Spleen (tissue), 11 donors: ENCODE data around the gene HGFAC. TPM values are rescaled to one million over a fixed set of nuclear protein-coding genes. Genes with fewer than 3 reads are reported as not detected.

Experiments used
- DNase-seq: peaks from one replicate; pipeline ENCODE4 v3.0.0-alpha.2; 2020
- H3K27ac ChIP-seq, 8 donors: fragments of 200-600 bp; sonication (generic) in 7 of 8; 1 replicate in 4 of 8; 2 replicates in 4 of 8; pipeline versions ENCODE4 v1.5.0 to v1.8.0; 2016 to 2021; ENCODE audit warnings: inconsistent platforms in 4 of 8, mild to moderate bottlenecking in 4 of 8, moderate library complexity in 1 of 8
- H3K27me3 ChIP-seq, 7 donors: fragments of 200-600 bp; sonication (generic) in 6 of 7; replicated peaks in 1 of 7; 1 replicate in 4 of 7; 2 replicates in 3 of 7; pipeline versions ENCODE4 v1.5.0 to v1.8.0; 2016 to 2021; ENCODE audit warnings: inconsistent platforms in 3 of 7, mild to moderate bottlenecking in 1 of 7
- H3K36me3 ChIP-seq, 6 donors: fragments of 200-600 bp; sonication (generic) in 5 of 6; 1 replicate in 4 of 6; 2 replicates in 2 of 6; pipeline versions ENCODE4 v1.5.0 to v1.8.0; 2016 to 2021; ENCODE audit warnings: inconsistent platforms in 2 of 6
- H3K4me1 ChIP-seq, 6 donors: fragments of 200-600 bp; sonication (generic) in 5 of 6; 1 replicate in 3 of 6; 2 replicates in 3 of 6; pipeline versions ENCODE4 v1.5.0 to v1.8.0; 2016 to 2021; ENCODE audit warnings: inconsistent platforms in 3 of 6
- H3K4me3 ChIP-seq, 8 donors: fragments of 200-600 bp; sonication (generic) in 7 of 8; 1 replicate in 4 of 8; 2 replicates in 4 of 8; pipeline versions ENCODE4 v1.5.0 to v1.8.0; 2016 to 2021; ENCODE audit warnings: inconsistent platforms in 4 of 8, mild to moderate bottlenecking in 4 of 8, moderate library complexity in 2 of 8
- H3K9me3 ChIP-seq, 8 donors: fragments of 200-600 bp; sonication (generic) in 7 of 8; 1 replicate in 4 of 8; 2 replicates in 4 of 8; pipeline versions ENCODE4 v1.5.0 to v1.8.0; 2016 to 2021; ENCODE audit warnings: inconsistent platforms in 4 of 8
- CTCF ChIP-seq, 11 experiments: fragments of 200-600 bp in 7 of 11; fragments of 450-650 bp in 4 of 11; sonication (generic) in 4 of 11; IDR thresholded peaks in 8 of 11; conservative IDR thresholded peaks in 3 of 11; 1 replicate in 7 of 11; 2 replicates in 4 of 11; pipeline versions ENCODE4 v1.4.0 to v1.8.0; 2016 to 2021; ENCODE audit warnings: antibody characterized with exemption in 11 of 11, inconsistent platforms in 4 of 11, mild to moderate bottlenecking in 1 of 11
- POLR2A ChIP-seq, 3 donors: fragments of 450-650 bp; IDR thresholded peaks; one replicate each; pipeline ENCODE4 v1.5.1; 2017; ENCODE audit warnings: antibody characterized with exemption in 3 of 3, mild to moderate bottlenecking in 1 of 3
- POLR2AphosphoS5 ChIP-seq, 3 donors: sonication (generic); formaldehyde crosslinking; IDR thresholded peaks; one replicate each; pipeline ENCODE4 v1.5.1; 2017; ENCODE audit warnings: antibody characterized with exemption in 3 of 3
- WGBS, 5 donors: extraction: QIAGEN DNeasy Blood & Tissue Kit in 3 of 5; methylation state at CpG; one replicate each; pipeline versions ENCODE4 v1.1.5 to v1.1.7; 2013 to 2018; 5-methylcytosine and 5-hydroxymethylcytosine counted together
- intact Hi-C: fragments of 100-400 bp; cut with DNase I; formaldehyde crosslinking; loops from one replicate; pipeline ENCODE4 v1.15.0; 2023; ENCODE audit warnings: low total_unique reads
- polyA plus RNA-seq, 3 donors: library from polyadenylated mRNA; stranded (reverse); fragments of 200-250 nt; gene quantifications; one replicate each; pipeline ENCODE4 v1.2.1, GENCODE V29; 2013
- total RNA-seq, 7 donors: library from RNA; depleted of rRNA in 3 of 7; stranded (reverse); fragments of >200 nt in 3 of 7; fragmentation: NEBNext Ultra II Directional in 4 of 7; extraction: Animal tissue kit (Norgen Biotek cat#: 25700) in 4 of 7; gene quantifications; one replicate each; pipeline versions ENCODE4 v1.1.0 to v1.2.1, GENCODE V29; 2016 to 2021
- donor health status: healthy with polysubstance abuse.
- donor health status: DM: no; HTN: no; CAD: no; lungs with moderate emphysema.
- donor health status: DM: no; HTN: no; CAD: no.
- donor health status: Bipolar disorder and iron deficiency.
- donor health status: healthy.
- donor health status: DM: no; HTN: no; CAD: no.
- donor health status: DM: yes; HTN: yes; CAD: no.

HGFAC gene
- total and polyA plus RNA-seq, 10 donors = 0.11 to 0.47 (median 0.32) TPM; not detected in 5

- peaks cover 0 to 45% (median 4%) of the 10 kb centered on the region in 6 donors for H3K36me3 ChIP-seq
- H3K9me3 ChIP-seq = no peaks in the 10 kb centered on the region
- TF ChIP-seq POLR2AphosphoS5 (IDR thresholded peaks at IDR 0.05) (peak in 1 of 3 donors; percentile 51), POLR2A (IDR thresholded peaks at IDR 0.05) (no peak), CTCF (IDR thresholded peaks at IDR 0.05 in 8 of 11, conservative IDR thresholded peaks at IDR 0.05 in 3 of 11) (no peak)
- 77 to 89% (median 82%) methylated on average over 6 of the region's 6 CpGs for WGBS, 5 donors
- no peak for DNase-seq
- H3K27ac ChIP-seq = no peak overlapping the region
- H3K27me3 ChIP-seq = peaks cover 0 to 49% (median 20%) of the 10 kb centered on the region in 7 donors
- no peak overlapping the region for H3K4me3 ChIP-seq
- intact Hi-C loops = no loop called here
- peaks cover 0 to 13% (median under 1%) of the 10 kb centered on the region in 6 donors for H3K4me1 ChIP-seq
These were observed 55.3 kb downstream of the HGFAC start for GRCh38 chr4:3497095-3497494.

GRCh38 chr4:3497523-3498389, 56.0 kb downstream of the HGFAC start:
- H3K9me3 ChIP-seq = no peaks in the 10 kb centered on the region
- DNase-seq = no peak
- intact Hi-C loops = no loop called here
- H3K27ac ChIP-seq = no peak overlapping the region
- peaks cover 0 to 50% (median 10%) of the 10 kb centered on the region in 6 donors for H3K36me3 ChIP-seq
- WGBS, 5 donors = 74 to 93% (median 83%) methylated on average over 21 to 24 of the region's 24 CpGs
- TF ChIP-seq CTCF (IDR thresholded peaks at IDR 0.05 in 8 of 11, conservative IDR thresholded peaks at IDR 0.05 in 3 of 11) = no peak
- peak in 1 of 3 donors; percentile 4 for TF ChIP-seq POLR2AphosphoS5 (IDR thresholded peaks at IDR 0.05)
- H3K4me3 ChIP-seq = no peak overlapping the region
- peaks cover 0 to 42% (median 16%) of the 10 kb centered on the region in 7 donors for H3K27me3 ChIP-seq
- peaks cover 0 to 20% (median 4%) of the 10 kb centered on the region in 6 donors for H3K4me1 ChIP-seq

DNA sequence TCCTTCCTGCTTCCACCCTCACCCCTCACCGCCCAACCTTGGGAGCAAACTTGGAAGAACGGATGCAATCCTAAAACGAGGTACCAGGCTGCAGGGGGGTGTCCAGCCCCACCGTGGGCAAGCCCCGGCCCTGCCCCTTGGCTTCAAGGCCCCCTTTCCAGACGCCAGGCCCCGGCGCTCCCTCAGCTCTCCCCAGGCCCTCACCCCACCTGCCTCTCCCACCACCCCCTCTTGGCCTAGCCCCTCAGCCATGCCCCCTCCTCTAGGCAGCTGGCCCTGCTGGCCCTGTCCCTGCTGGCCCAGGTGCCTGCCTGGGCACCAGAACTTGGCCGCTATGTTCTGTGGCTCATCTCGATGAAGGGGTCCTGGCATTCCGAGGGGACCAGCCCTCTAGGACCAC, 56.6 kb downstream of the HGFAC start:
- DNase-seq = no peak
- Histone ChIP-seq H3K9me3 (no peaks in the 10 kb centered on the region), H3K36me3 (peaks cover 0 to 50% (median 17%) of the 10 kb centered on the region in 6 donors), H3K27me3 (peaks cover 0 to 36% (median 10%) of the 10 kb centered on the region in 7 donors), H3K4me1 (peaks cover 0 to 25% (median 9%) of the 10 kb centered on the region in 6 donors), H3K27ac (no peak overlapping the region), H3K4me3 (no peak overlapping the region)
- intact Hi-C loops = no loop called here
- 83 to 90% (median 85%) methylated on average over 11 of the region's 11 CpGs for WGBS, 5 donors
- TF ChIP-seq POLR2A (IDR thresholded peaks at IDR 0.05) (no peak), POLR2AphosphoS5 (IDR thresholded peaks at IDR 0.05) (peak in 1 of 3 donors; percentile 2)

Other genes with a start within 250 kb of the HGFAC start
- 1 to 10 TPM; 1.4 to 2.8 (median 2.2) TPM for gene MSANTD1, start 192.8 kb upstream of the HGFAC start, total RNA-seq
- 1 to 10 TPM in 1 of 3 donors, under 1 TPM in 2; 0.41 to 1.0 (median 0.90) TPM for gene MSANTD1, start 192.8 kb upstream of the HGFAC start, polyA plus RNA-seq
- 10 to 100 TPM; 12.0 to 36.2 (median 18.8) TPM for gene RGS12, start 148.9 kb upstream of the HGFAC start, total RNA-seq
- 10 to 100 TPM in 2 of 3 donors, 1 to 10 TPM in 1; 7.5 to 26.5 (median 23.1) TPM for gene RGS12, start 148.9 kb upstream of the HGFAC start, polyA plus RNA-seq
- gene DOK7, start 21.3 kb downstream of the HGFAC start, total RNA-seq = 1 to 10 TPM in 6 of 7 donors, under 1 TPM in 1; 0.69 to 7.1 (median 1.6) TPM
- 10 to 100 TPM in 1 of 3 donors, 1 to 10 TPM in 2; 1.7 to 13.5 (median 8.7) TPM for gene DOK7, start 21.3 kb downstream of the HGFAC start, polyA plus RNA-seq
- gene LRPAP1, start 90.5 kb downstream of the HGFAC start, total RNA-seq = 100 to 1,000 TPM in 6 of 7 donors, 10 to 100 TPM in 1; 89.0 to 131 (median 116) TPM
- gene LRPAP1, start 90.5 kb downstream of the HGFAC start, polyA plus RNA-seq = 10 to 100 TPM; 28.1 to 47.4 (median 37.5) TPM